HG02623 (cell line): ENCODE data around the gene N4BP2L2.

ENCODE experiments used
- ATAC-seq: cut with Tn5 transposase; IDR thresholded peaks from one replicate; pipeline ENCODE4 v1.9.1; 2021; ENCODE audit warnings: moderate library complexity; ENCODE audit not compliant: unreplicated experiment

N4BP2L2 gene

GRCh38 chr13:32426990-32427851, 111.4 kb downstream of the N4BP2L2 start:
- ATAC-seq: peak; percentile 16

- ATAC-seq: peak; percentile 32
Observed at GRCh38 chr13:32426191-32426989, 112.2 kb downstream of the N4BP2L2 start.

GRCh38 chr13:32425158-32425557, 113.4 kb downstream of the N4BP2L2 start:
- ATAC-seq: no peak

- ATAC-seq: no peak
Observed at GRCh38 chr13:32423592-32423991, 115.0 kb downstream of the N4BP2L2 start.

GRCh38 chr13:32419862-32420261, 118.7 kb downstream of the N4BP2L2 start:
- no peak for ATAC-seq

GRCh38 chr13:32417995-32418394, 120.6 kb downstream of the N4BP2L2 start:
- ATAC-seq: no peak

GRCh38 chr13:32415019-32415418, 123.6 kb downstream of the N4BP2L2 start:
- ATAC-seq: no peak

- ATAC-seq: no peak
Observed at GRCh38 chr13:32414580-32414979, 124.0 kb downstream of the N4BP2L2 start.

GRCh38 chr13:32413284-32413683, 125.3 kb downstream of the N4BP2L2 start:
- no peak for ATAC-seq

- no peak for ATAC-seq
Observed at GRCh38 chr13:32409561-32410421, 128.8 kb downstream of the N4BP2L2 start.

GRCh38 chr13:32409001-32409313, 129.6 kb downstream of the N4BP2L2 start:
- ATAC-seq: no peak

GRCh38 chr13:32408296-32409000, 130.1 kb downstream of the N4BP2L2 start:
- ATAC-seq: no peak

- ATAC-seq: no peak
Observed at GRCh38 chr13:32407854-32408253, 130.7 kb downstream of the N4BP2L2 start.

GRCh38 chr13:32403108-32403507, 135.5 kb downstream of the N4BP2L2 start:
- ATAC-seq: no peak

GRCh38 chr13:32391101-32391619, 147.4 kb downstream of the N4BP2L2 start:
- ATAC-seq: no peak

GRCh38 chr13:32390484-32390883, 148.1 kb downstream of the N4BP2L2 start:
- no peak for ATAC-seq

GRCh38 chr13:32390048-32390447, 148.5 kb downstream of the N4BP2L2 start:
- peak; percentile 67 for ATAC-seq

GRCh38 chr13:32385410-32385809, 153.2 kb downstream of the N4BP2L2 start:
- no peak for ATAC-seq

- no peak for ATAC-seq
Observed at GRCh38 chr13:32384702-32385101, 153.9 kb downstream of the N4BP2L2 start.

- ATAC-seq: no peak
Observed at GRCh38 chr13:32383836-32384618, 154.6 kb downstream of the N4BP2L2 start.
